Measurements from ENCODE around the gene ABHD5. TPM values are rescaled to one million over a fixed set of nuclear protein-coding genes. Genes with fewer than 3 reads are reported as not detected.
A peak's percentile ranks its signal among the peaks of the same experiment; 100 is the strongest.

ABHD5 gene
- total RNA-seq, 1 experiment from 2014 or later, result 11.3 TPM

DNA sequence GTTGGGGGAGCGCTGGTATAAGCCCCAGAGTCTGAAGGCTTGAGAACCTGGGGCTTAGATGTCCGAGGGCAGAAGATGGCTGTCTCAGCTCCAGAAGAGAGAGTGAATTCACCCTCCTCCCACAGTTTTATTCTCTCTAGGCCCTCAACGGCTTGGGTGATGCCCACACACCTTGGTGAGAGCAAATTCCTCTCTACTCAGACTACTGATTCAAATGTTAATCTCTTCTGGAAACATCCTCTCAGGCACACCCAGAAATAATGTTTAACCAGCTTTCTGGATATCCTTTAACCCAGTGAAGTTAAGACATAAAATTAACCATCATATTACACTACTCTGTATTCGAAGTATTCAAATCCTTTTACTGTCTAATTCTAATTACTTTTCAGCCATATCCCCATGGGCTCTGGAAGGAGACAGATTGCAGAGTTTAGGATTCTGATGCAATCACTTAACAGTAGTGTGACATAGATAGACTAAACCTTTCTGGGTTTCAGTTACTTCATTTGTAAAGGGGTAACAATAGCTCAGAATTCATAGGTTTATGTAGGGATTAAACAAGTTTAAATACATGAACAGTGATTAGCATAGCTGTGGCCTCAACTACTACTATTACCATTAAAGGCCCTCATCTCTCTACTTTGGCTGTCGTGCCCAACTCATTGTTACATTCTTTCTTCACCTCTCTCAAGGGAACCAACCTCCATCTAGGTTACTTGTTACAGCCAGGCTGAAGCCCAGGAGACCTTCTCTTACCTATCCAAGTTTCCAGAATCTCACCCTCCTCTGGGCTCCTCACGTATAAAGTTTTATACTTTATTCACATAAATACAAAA, 43.2 kb upstream of the ABHD5 start:
- ChIA-PET POLR2A (interaction anchor here (0.6 kb wide), 1 partner anchor 44 kb away, joined by 3 read pairs; no protein-coding TSS in a partner anchor), CTCF (no interaction called here)
- H3K27me3 Mint-ChIP-seq (ENCODE audit: low read depth), result no peaks in the 10 kb centered on the region; the same call in 1 of the 2 replicates
- H3K9me3 Mint-ChIP-seq, result no peaks in the 10 kb centered on the region
- no peak overlapping the region for H3K4me3 Mint-ChIP-seq
- DNase-seq (ENCODE audit: low spot score) (no peak), ATAC-seq (peak; percentile 57)
- peaks cover 29% of the 10 kb centered on the region for H3K4me1 Mint-ChIP-seq
- H3K36me3 Mint-ChIP-seq, result no peaks in the 10 kb centered on the region
- H3K27ac Mint-ChIP-seq, result no peak overlapping the region
- TF ChIP-seq GABPB1 (CRISPR knock-in tag; IDR thresholded peaks at IDR 0.05) (peak; percentile 17; the same call in 1 of the 2 replicates), NFYB (CRISPR knock-in tag; conservative IDR thresholded peaks at IDR 0.05; ENCODE audit: low read depth) (no peak)

- H3K27me3 Mint-ChIP-seq (ENCODE audit: low read depth), result no peaks in the 10 kb centered on the region; the same call in 1 of the 2 replicates
- no peaks in the 10 kb centered on the region for H3K9me3 Mint-ChIP-seq
- no peak overlapping the region for H3K4me3 Mint-ChIP-seq
- ATAC-seq (no peak), DNase-seq (ENCODE audit: low spot score) (no peak)
- H3K27ac Mint-ChIP-seq, result no peak overlapping the region
- ChIA-PET CTCF (interaction anchor here (0.7 kb wide), 1 partner anchor 100 kb away, joined by 4 read pairs; no protein-coding TSS in a partner anchor), POLR2A (interaction anchor here (0.7 kb wide), 1 partner anchor 114 kb away, joined by 3 read pairs; no protein-coding TSS in a partner anchor)
- peaks cover 29% of the 10 kb centered on the region for H3K4me1 Mint-ChIP-seq
- H3K36me3 Mint-ChIP-seq, result no peaks in the 10 kb centered on the region
- TF ChIP-seq, protein P1, sequence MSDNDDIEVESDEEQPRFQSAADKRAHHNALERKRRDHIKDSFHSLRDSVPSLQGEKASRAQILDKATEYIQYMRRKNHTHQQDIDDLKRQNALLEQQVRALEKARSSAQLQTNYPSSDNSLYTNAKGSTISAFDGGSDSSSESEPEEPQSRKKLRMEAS (CRISPR knock-in tag; IDR thresholded peaks at IDR 0.05), result no peak
- TF ChIP-seq SOX15 (CRISPR knock-in tag; IDR thresholded peaks at IDR 0.05) (no peak), GABPB1 (CRISPR knock-in tag; IDR thresholded peaks at IDR 0.05) (no peak), ZNF219 (CRISPR knock-in tag; IDR thresholded peaks at IDR 0.05; ENCODE audit: borderline replicate concordance) (no peak)
- TF ChIP-seq, protein P2, sequence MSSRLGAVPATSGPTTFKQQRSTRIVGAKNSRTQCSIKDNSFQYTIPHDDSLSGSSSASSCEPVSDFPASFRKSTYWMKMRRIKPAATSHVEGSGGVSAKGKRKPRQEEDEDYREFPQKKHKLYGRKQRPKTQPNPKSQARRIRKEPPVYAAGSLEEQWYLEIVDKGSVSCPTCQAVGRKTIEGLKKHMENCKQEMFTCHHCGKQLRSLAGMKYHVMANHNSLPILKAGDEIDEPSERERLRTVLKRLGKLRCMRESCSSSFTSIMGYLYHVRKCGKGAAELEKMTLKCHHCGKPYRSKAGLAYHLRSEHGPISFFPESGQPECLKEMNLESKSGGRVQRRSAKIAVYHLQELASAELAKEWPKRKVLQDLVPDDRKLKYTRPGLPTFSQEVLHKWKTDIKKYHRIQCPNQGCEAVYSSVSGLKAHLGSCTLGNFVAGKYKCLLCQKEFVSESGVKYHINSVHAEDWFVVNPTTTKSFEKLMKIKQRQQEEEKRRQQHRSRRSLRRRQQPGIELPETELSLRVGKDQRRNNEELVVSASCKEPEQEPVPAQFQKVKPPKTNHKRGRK (CRISPR knock-in tag; IDR thresholded peaks at IDR 0.05; ENCODE audit: borderline replicate concordance), result no peak
Observed at GRCh38 chr3:43648957-43649356, 41.8 kb upstream of the ABHD5 start.

GRCh38 chr3:43649365-43649968, 41.3 kb upstream of the ABHD5 start:
- no peak overlapping the region; the same call in 1 of the 2 replicates for H3K4me3 Mint-ChIP-seq
- H3K4me1 Mint-ChIP-seq, result peaks cover 29% of the 10 kb centered on the region
- H3K27me3 Mint-ChIP-seq (ENCODE audit: low read depth), result no peaks in the 10 kb centered on the region; the same call in 1 of the 2 replicates
- TF ChIP-seq, protein P3, sequence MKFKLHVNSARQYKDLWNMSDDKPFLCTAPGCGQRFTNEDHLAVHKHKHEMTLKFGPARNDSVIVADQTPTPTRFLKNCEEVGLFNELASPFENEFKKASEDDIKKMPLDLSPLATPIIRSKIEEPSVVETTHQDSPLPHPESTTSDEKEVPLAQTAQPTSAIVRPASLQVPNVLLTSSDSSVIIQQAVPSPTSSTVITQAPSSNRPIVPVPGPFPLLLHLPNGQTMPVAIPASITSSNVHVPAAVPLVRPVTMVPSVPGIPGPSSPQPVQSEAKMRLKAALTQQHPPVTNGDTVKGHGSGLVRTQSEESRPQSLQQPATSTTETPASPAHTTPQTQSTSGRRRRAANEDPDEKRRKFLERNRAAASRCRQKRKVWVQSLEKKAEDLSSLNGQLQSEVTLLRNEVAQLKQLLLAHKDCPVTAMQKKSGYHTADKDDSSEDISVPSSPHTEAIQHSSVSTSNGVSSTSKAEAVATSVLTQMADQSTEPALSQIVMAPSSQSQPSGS (CRISPR knock-in tag; IDR thresholded peaks at IDR 0.05; ENCODE audit: borderline replicate concordance, low read depth), result no peak
- TF ChIP-seq ETV6 (CRISPR knock-in tag; IDR thresholded peaks at IDR 0.05), result no peak
- TF ChIP-seq E2F4 (CRISPR knock-in tag; IDR thresholded peaks at IDR 0.05; ENCODE audit: borderline replicate concordance, low read depth), result no peak
- no peak for TF ChIP-seq HMGXB4 (CRISPR knock-in tag; IDR thresholded peaks at IDR 0.05)
- TF ChIP-seq TEAD1 (CRISPR knock-in tag; IDR thresholded peaks at IDR 0.05), result no peak
- no peak for TF ChIP-seq TP53 (CRISPR knock-in tag; IDR thresholded peaks at IDR 0.05)
- no peak for TF ChIP-seq ATF1 (CRISPR knock-in tag; IDR thresholded peaks at IDR 0.05)
- TF ChIP-seq, protein P4, sequence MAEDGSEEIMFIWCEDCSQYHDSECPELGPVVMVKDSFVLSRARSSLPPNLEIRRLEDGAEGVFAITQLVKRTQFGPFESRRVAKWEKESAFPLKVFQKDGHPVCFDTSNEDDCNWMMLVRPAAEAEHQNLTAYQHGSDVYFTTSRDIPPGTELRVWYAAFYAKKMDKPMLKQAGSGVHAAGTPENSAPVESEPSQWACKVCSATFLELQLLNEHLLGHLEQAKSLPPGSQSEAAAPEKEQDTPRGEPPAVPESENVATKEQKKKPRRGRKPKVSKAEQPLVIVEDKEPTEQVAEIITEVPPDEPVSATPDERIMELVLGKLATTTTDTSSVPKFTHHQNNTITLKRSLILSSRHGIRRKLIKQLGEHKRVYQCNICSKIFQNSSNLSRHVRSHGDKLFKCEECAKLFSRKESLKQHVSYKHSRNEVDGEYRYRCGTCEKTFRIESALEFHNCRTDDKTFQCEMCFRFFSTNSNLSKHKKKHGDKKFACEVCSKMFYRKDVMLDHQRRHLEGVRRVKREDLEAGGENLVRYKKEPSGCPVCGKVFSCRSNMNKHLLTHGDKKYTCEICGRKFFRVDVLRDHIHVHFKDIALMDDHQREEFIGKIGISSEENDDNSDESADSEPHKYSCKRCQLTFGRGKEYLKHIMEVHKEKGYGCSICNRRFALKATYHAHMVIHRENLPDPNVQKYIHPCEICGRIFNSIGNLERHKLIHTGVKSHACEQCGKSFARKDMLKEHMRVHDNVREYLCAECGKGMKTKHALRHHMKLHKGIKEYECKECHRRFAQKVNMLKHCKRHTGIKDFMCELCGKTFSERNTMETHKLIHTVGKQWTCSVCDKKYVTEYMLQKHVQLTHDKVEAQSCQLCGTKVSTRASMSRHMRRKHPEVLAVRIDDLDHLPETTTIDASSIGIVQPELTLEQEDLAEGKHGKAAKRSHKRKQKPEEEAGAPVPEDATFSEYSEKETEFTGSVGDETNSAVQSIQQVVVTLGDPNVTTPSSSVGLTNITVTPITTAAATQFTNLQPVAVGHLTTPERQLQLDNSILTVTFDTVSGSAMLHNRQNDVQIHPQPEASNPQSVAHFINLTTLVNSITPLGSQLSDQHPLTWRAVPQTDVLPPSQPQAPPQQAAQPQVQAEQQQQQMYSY (CRISPR knock-in tag; IDR thresholded peaks at IDR 0.05), result no peak
- no peak for TF ChIP-seq TCF7 (CRISPR knock-in tag; IDR thresholded peaks at IDR 0.05; ENCODE audit: low read depth)
- no peak for TF ChIP-seq ZSCAN18 (CRISPR knock-in tag; IDR thresholded peaks at IDR 0.05)
- DNase-seq (ENCODE audit: low spot score) (peak; percentile 25), ATAC-seq (peak; percentile 70)
- no peaks in the 10 kb centered on the region for H3K9me3 Mint-ChIP-seq
- ChIA-PET CTCF (no interaction called here), POLR2A (no interaction called here)
- no peak overlapping the region for H3K27ac Mint-ChIP-seq
- H3K36me3 Mint-ChIP-seq, result no peaks in the 10 kb centered on the region
